ENCODE data around the gene SLC10A7.

Gene SLC10A7

DNA sequence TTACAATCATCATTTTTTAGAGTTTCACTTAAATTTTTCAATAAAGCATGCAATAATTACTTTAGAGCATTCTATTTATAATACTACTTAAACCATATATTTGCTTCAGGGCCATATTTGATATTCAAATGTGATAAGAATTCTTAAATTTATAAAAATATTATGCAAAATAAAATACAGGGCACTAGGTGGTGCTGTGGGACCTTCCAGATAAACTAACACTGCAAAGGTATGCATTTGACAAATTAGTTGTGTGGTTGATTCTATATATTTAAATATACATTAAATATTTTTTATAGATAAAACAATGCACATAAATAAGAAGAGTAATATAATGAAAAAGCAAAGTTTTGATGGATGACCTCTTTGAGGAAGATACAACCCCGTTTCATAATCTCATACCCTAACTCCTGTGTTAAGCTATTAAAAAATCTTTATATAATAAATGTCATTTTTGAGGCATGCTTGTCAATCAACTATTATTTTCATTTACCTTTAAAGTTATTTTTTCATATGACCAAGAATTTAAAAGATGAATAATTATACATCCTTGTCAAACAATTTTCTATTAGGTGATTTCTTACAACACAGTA lies 179.0 kb downstream of the SLC10A7 start:
- no peak for TF ChIP-seq ESRRG (CRISPR knock-in tag; IDR thresholded peaks at IDR 0.05)
- TF ChIP-seq ZFP30 (CRISPR knock-in tag; IDR thresholded peaks at IDR 0.05) = no peak
- no peak for TF ChIP-seq PPARA (CRISPR knock-in tag; IDR thresholded peaks at IDR 0.05; ENCODE audit: borderline replicate concordance)
- no peak for TF ChIP-seq ARNTL (CRISPR knock-in tag; IDR thresholded peaks at IDR 0.05; ENCODE audit: borderline replicate concordance, low read depth)
- no peak for TF ChIP-seq OSR1 (CRISPR knock-in tag; IDR thresholded peaks at IDR 0.05)
- TF ChIP-seq, protein P1, sequence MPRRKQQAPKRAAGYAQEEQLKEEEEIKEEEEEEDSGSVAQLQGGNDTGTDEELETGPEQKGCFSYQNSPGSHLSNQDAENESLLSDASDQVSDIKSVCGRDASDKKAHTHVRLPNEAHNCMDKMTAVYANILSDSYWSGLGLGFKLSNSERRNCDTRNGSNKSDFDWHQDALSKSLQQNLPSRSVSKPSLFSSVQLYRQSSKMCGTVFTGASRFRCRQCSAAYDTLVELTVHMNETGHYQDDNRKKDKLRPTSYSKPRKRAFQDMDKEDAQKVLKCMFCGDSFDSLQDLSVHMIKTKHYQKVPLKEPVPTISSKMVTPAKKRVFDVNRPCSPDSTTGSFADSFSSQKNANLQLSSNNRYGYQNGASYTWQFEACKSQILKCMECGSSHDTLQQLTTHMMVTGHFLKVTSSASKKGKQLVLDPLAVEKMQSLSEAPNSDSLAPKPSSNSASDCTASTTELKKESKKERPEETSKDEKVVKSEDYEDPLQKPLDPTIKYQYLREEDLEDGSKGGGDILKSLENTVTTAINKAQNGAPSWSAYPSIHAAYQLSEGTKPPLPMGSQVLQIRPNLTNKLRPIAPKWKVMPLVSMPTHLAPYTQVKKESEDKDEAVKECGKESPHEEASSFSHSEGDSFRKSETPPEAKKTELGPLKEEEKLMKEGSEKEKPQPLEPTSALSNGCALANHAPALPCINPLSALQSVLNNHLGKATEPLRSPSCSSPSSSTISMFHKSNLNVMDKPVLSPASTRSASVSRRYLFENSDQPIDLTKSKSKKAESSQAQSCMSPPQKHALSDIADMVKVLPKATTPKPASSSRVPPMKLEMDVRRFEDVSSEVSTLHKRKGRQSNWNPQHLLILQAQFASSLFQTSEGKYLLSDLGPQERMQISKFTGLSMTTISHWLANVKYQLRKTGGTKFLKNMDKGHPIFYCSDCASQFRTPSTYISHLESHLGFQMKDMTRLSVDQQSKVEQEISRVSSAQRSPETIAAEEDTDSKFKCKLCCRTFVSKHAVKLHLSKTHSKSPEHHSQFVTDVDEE (CRISPR knock-in tag; IDR thresholded peaks at IDR 0.05) = no peak
- TF ChIP-seq, protein P2, sequence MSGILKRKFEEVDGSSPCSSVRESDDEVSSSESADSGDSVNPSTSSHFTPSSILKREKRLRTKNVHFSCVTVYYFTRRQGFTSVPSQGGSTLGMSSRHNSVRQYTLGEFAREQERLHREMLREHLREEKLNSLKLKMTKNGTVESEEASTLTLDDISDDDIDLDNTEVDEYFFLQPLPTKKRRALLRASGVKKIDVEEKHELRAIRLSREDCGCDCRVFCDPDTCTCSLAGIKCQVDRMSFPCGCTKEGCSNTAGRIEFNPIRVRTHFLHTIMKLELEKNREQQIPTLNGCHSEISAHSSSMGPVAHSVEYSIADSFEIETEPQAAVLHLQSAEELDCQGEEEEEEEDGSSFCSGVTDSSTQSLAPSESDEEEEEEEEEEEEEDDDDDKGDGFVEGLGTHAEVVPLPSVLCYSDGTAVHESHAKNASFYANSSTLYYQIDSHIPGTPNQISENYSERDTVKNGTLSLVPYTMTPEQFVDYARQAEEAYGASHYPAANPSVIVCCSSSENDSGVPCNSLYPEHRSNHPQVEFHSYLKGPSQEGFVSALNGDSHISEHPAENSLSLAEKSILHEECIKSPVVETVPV (CRISPR knock-in tag; IDR thresholded peaks at IDR 0.05) = no peak
- TF ChIP-seq ZNF565 (CRISPR knock-in tag; conservative IDR thresholded peaks at IDR 0.05; ENCODE audit: low read depth) = no peak
- TF ChIP-seq ZC3H10 (CRISPR knock-in tag; IDR thresholded peaks at IDR 0.05) = no peak
- TF ChIP-seq ZNF70 (CRISPR knock-in tag; IDR thresholded peaks at IDR 0.05) = no peak
- no peak for TF ChIP-seq ISL1 (CRISPR knock-in tag; IDR thresholded peaks at IDR 0.05)
- no peak for TF ChIP-seq TCF4 (CRISPR knock-in tag; IDR thresholded peaks at IDR 0.05; ENCODE audit: borderline replicate concordance)
- TF ChIP-seq RARB (CRISPR knock-in tag; IDR thresholded peaks at IDR 0.05) = no peak
- TF ChIP-seq TOX (CRISPR knock-in tag; IDR thresholded peaks at IDR 0.05; ENCODE audit: borderline replicate concordance) = no peak
- no peak for TF ChIP-seq CSDC2 (CRISPR knock-in tag; IDR thresholded peaks at IDR 0.05)
- TF ChIP-seq, protein P3, sequence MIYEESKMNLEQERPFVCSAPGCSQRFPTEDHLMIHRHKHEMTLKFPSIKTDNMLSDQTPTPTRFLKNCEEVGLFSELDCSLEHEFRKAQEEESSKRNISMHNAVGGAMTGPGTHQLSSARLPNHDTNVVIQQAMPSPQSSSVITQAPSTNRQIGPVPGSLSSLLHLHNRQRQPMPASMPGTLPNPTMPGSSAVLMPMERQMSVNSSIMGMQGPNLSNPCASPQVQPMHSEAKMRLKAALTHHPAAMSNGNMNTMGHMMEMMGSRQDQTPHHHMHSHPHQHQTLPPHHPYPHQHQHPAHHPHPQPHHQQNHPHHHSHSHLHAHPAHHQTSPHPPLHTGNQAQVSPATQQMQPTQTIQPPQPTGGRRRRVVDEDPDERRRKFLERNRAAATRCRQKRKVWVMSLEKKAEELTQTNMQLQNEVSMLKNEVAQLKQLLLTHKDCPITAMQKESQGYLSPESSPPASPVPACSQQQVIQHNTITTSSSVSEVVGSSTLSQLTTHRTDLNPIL (CRISPR knock-in tag; IDR thresholded peaks at IDR 0.05; ENCODE audit: low read depth) = no peak
- TF ChIP-seq ZNF8 (CRISPR knock-in tag; IDR thresholded peaks at IDR 0.05) = no peak
- no peak for TF ChIP-seq GLIS3 (CRISPR knock-in tag; IDR thresholded peaks at IDR 0.05)
- no peak for TF ChIP-seq ZFP3 (CRISPR knock-in tag; IDR thresholded peaks at IDR 0.05)

DNA sequence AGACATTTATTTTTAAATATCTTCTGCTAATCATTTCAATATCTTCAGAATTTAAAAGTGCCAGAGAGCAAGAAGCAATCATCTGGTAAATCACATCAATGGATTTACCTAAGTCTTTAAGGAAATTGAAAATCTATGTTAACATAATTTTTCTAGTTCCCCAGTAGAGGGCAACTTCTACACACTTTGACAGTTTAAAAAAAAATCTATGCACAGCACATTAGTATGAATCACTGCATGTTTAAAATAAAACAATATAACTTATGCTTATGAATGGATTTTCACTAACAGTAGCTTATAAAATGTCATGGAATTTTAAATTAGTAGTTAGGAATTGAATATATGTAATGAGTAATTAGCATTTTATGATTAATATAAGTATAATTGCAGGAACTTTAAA lies 180.9 kb downstream of the SLC10A7 start:
- ATAC-seq = peak; percentile 47; the same call in 2 of the 3 replicates
- TF ChIP-seq, protein P1 (CRISPR knock-in tag; IDR thresholded peaks at IDR 0.05) = no peak
- TF ChIP-seq ZNF565 (CRISPR knock-in tag; conservative IDR thresholded peaks at IDR 0.05; ENCODE audit: low read depth) (no peak), PPARA (CRISPR knock-in tag; IDR thresholded peaks at IDR 0.05; ENCODE audit: borderline replicate concordance) (no peak), OSR1 (CRISPR knock-in tag; IDR thresholded peaks at IDR 0.05) (no peak), BACH2 (CRISPR knock-in tag; IDR thresholded peaks at IDR 0.05; ENCODE audit: borderline replicate concordance) (no peak), ZFP3 (CRISPR knock-in tag; IDR thresholded peaks at IDR 0.05) (no peak), RARB (CRISPR knock-in tag; IDR thresholded peaks at IDR 0.05) (no peak), TCF4 (CRISPR knock-in tag; IDR thresholded peaks at IDR 0.05; ENCODE audit: borderline replicate concordance) (no peak), TOX (CRISPR knock-in tag; IDR thresholded peaks at IDR 0.05; ENCODE audit: borderline replicate concordance) (no peak), ZC3H10 (CRISPR knock-in tag; IDR thresholded peaks at IDR 0.05) (no peak), CSDC2 (CRISPR knock-in tag; IDR thresholded peaks at IDR 0.05) (no peak), ARNTL (CRISPR knock-in tag; IDR thresholded peaks at IDR 0.05; ENCODE audit: borderline replicate concordance, low read depth) (no peak), SNAI2 (CRISPR knock-in tag; IDR thresholded peaks at IDR 0.05) (no peak), ZFP30 (CRISPR knock-in tag; IDR thresholded peaks at IDR 0.05) (no peak), GLIS3 (CRISPR knock-in tag; IDR thresholded peaks at IDR 0.05) (no peak), ZNF70 (CRISPR knock-in tag; IDR thresholded peaks at IDR 0.05) (no peak)
- TF ChIP-seq, protein P4, sequence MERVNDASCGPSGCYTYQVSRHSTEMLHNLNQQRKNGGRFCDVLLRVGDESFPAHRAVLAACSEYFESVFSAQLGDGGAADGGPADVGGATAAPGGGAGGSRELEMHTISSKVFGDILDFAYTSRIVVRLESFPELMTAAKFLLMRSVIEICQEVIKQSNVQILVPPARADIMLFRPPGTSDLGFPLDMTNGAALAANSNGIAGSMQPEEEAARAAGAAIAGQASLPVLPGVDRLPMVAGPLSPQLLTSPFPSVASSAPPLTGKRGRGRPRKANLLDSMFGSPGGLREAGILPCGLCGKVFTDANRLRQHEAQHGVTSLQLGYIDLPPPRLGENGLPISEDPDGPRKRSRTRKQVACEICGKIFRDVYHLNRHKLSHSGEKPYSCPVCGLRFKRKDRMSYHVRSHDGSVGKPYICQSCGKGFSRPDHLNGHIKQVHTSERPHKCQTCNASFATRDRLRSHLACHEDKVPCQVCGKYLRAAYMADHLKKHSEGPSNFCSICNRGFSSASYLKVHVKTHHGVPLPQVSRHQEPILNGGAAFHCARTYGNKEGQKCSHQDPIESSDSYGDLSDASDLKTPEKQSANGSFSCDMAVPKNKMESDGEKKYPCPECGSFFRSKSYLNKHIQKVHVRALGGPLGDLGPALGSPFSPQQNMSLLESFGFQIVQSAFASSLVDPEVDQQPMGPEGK (CRISPR knock-in tag; IDR thresholded peaks at IDR 0.05; ENCODE audit: borderline replicate concordance) = no peak
- TF ChIP-seq, protein P3 (CRISPR knock-in tag; IDR thresholded peaks at IDR 0.05; ENCODE audit: low read depth) = no peak

More for the DNA sequence above, 179.0 kb downstream of the SLC10A7 start:
- ATAC-seq = no peak
